Measurements from ENCODE around the gene AHDC1.

DNA sequence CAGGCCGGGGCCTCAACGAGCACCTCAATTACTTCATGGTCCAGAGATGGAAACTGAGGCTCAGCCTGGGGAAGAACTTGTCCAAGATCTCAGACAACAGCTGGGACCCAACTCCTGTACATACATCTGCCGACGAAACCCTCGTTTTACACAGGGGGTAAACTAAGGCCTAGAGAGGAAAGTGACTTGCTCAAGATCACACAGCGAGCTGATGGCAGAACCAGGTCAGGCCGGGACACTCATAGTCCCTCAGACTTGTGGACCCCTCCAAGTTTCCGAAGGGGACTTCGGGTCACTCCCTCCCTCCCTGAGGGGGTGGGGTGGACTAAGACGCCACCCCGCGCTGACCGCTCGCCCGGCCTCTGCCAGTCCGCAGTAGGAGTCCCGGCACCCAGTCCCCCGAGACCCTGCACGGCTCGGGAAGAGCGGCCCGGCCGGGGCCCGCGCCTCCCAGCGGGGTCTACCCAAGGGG lies 114.4 kb downstream of the AHDC1 start:
- no peak for TF ChIP-seq POLR2A (IDR thresholded peaks at IDR 0.05)
- no peak for TF ChIP-seq CTCF (IDR thresholded peaks at IDR 0.05)
- TF ChIP-seq EP300 (IDR thresholded peaks at IDR 0.05) = no peak
